Measurements from ENCODE around the gene MVP.

MVP gene

DNA sequence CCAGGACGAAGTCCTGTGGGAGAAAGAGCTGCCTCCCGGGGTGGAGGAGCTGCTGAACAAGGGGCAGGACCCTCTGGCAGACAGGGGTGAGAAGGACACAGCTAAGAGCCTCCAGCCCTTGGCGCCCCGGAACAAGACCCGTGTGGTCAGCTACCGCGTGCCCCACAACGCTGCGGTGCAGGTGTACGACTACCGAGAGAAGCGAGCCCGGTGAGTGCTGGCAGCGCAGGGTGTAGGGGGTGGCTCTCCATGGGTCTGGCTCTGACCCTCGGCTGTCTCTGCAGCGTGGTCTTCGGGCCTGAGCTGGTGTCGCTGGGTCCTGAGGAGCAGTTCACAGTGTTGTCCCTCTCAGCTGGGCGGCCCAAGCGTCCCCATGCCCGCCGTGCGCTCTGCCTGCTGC is 21.4 kb downstream of the MVP start:
- Histone ChIP-seq H3K4me3 (ENCODE audit: low read depth, low read length) (no peak overlapping the region), H3K36me3 (no peaks in the 10 kb centered on the region), H3K27me3 (ENCODE audit: insufficient read depth, low read depth, severe bottlenecking) (no peaks in the 10 kb centered on the region), H3K9me3 (ENCODE audit: severe bottlenecking) (no peaks in the 10 kb centered on the region), H3K27ac (no peak overlapping the region)
- DNase-seq: no peak
- TF ChIP-seq, protein P1, sequence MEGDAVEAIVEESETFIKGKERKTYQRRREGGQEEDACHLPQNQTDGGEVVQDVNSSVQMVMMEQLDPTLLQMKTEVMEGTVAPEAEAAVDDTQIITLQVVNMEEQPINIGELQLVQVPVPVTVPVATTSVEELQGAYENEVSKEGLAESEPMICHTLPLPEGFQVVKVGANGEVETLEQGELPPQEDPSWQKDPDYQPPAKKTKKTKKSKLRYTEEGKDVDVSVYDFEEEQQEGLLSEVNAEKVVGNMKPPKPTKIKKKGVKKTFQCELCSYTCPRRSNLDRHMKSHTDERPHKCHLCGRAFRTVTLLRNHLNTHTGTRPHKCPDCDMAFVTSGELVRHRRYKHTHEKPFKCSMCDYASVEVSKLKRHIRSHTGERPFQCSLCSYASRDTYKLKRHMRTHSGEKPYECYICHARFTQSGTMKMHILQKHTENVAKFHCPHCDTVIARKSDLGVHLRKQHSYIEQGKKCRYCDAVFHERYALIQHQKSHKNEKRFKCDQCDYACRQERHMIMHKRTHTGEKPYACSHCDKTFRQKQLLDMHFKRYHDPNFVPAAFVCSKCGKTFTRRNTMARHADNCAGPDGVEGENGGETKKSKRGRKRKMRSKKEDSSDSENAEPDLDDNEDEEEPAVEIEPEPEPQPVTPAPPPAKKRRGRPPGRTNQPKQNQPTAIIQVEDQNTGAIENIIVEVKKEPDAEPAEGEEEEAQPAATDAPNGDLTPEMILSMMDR (IDR thresholded peaks at IDR 0.05; ENCODE audit: low read depth, low read length): no peak

DNA sequence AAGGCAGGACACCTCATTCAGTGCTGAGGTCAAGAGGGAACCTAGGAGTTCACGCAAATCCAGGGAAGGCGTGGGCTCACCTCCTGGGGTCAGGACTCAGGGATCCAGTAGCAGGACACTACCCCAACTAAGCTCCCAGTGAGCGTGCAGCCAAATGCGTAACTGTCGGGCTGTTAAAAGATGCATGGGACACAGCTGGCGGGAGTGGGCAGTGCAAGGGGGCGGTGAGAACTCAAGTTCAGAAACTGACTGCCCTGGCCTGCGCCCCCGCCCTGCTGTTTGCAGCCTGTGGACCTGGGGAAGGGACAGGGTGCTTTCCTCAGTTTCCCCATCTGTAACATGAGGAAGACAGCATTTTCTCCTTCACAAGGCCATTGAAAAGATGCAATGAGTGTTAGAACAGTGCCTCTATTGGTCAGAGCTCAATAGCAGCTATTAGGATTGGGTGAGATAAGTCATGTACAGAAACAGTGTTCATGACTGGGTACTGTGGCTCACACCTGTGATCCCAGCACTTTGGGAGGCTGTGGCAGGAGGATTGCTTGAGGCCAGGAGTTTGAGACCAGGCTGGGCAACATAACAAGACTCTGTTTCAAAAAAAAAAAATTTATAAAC is 22.6 kb downstream of the MVP start:
- Histone ChIP-seq H3K9me3 (ENCODE audit: severe bottlenecking) (no peaks in the 10 kb centered on the region), H3K4me3 (ENCODE audit: low read depth, low read length) (no peak overlapping the region), H3K36me3 (no peaks in the 10 kb centered on the region), H3K27ac (no peak overlapping the region), H3K27me3 (ENCODE audit: insufficient read depth, low read depth, severe bottlenecking) (no peaks in the 10 kb centered on the region)
- no peak for DNase-seq
- TF ChIP-seq, protein P1 (IDR thresholded peaks at IDR 0.05; ENCODE audit: low read depth, low read length): peak; percentile 29; the same call in 1 of the 2 replicates

DNA sequence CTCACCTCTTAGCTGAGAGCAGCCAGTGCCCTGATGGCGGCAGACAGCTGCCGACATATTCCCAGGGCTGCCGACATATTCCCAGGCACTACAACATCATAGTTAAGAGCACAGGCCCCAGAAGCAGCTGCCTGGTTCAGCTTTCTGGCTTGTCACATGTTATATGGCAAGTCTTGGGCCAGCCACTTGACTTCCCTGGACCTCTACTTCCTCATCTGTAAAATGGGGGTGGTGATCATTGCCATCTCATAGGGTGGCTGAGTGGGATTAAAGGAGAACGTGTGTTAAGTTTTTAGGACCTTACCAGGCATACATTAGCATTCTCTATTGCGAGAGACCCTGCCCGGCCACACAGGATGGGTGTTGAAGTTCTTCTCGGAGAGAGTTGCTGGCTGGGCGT is 23.7 kb downstream of the MVP start:
- Histone ChIP-seq H3K9me3 (ENCODE audit: severe bottlenecking) (no peaks in the 10 kb centered on the region), H3K27ac (no peak overlapping the region), H3K36me3 (no peaks in the 10 kb centered on the region), H3K4me3 (ENCODE audit: low read depth, low read length) (no peak overlapping the region), H3K27me3 (ENCODE audit: insufficient read depth, low read depth, severe bottlenecking) (no peaks in the 10 kb centered on the region)
- TF ChIP-seq, protein P1 (IDR thresholded peaks at IDR 0.05; ENCODE audit: low read depth, low read length): no peak
- no peak for DNase-seq

DNA sequence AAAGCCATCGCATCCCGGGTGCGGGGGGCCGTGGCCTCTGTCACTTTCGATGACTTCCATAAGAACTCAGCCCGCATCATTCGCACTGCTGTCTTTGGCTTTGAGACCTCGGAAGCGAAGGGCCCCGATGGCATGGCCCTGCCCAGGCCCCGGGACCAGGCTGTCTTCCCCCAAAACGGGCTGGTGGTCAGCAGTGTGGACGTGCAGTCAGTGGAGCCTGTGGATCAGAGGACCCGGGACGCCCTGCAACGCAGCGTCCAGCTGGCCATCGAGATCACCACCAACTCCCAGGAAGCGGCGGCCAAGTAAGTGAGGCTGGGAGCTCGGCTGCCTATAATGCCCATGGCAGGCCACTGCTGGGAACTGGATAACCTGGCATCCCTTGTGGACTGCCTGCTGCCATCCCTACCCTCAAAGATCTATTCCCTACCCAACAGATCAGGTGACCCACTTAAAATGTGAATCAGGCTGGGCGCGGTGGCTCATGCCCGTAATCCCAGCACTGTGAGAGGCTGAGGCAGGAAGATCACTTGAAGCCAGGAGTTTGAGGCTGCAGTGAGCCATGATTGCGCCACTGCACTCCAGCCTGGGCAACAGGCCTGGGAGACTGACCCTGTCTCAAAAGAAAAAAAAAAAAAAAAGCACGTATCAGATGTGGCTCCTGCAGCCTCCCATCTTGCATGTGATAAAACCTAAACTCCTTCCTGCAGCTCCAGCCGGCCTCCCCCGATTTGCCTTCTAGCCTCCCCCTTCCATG is 24.5 kb downstream of the MVP start:
- no peaks in the 10 kb centered on the region for H3K27me3 ChIP-seq (ENCODE audit: insufficient read depth, low read depth, severe bottlenecking)
- no peaks in the 10 kb centered on the region for H3K36me3 ChIP-seq
- H3K9me3 ChIP-seq (ENCODE audit: severe bottlenecking): no peaks in the 10 kb centered on the region
- TF ChIP-seq, protein P1 (IDR thresholded peaks at IDR 0.05; ENCODE audit: low read depth, low read length): no peak
- no peak for DNase-seq
- H3K27ac ChIP-seq: no peak overlapping the region
- no peak overlapping the region for H3K4me3 ChIP-seq (ENCODE audit: low read depth, low read length)

DNA sequence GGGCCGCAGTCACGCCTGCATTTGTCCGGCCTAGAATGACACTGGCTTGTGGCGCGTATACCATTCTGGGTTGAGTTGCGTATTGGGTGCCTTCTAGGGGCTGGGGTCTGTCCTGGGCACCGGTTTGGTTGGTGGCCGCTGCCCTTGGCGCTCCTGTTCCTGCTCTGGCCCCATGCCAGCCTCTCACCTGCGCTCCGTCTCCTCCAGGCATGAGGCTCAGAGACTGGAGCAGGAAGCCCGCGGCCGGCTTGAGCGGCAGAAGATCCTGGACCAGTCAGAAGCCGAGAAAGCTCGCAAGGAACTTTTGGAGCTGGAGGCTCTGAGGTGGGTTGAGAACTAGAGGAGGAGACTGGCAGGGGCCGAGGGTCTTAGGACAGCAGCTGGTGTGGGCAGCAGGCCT is 25.4 kb downstream of the MVP start:
- H3K27me3 ChIP-seq (ENCODE audit: insufficient read depth, low read depth, severe bottlenecking): no peaks in the 10 kb centered on the region
- TF ChIP-seq, protein P1 (IDR thresholded peaks at IDR 0.05; ENCODE audit: low read depth, low read length): no peak
- H3K27ac ChIP-seq: no peak overlapping the region
- no peaks in the 10 kb centered on the region for H3K9me3 ChIP-seq (ENCODE audit: severe bottlenecking)
- DNase-seq: no peak
- H3K4me3 ChIP-seq (ENCODE audit: low read depth, low read length): no peak overlapping the region
- no peaks in the 10 kb centered on the region for H3K36me3 ChIP-seq
